PC-9 (cell line): ENCODE measurements around the gene ZNF592. TPM values are rescaled to one million over a fixed set of nuclear protein-coding genes. Genes with fewer than 3 reads are reported as not detected.

Experiments used
- BruUV-seq: library from RNA; stranded (reverse); fragments of 400-500 nt; replicated peaks from 2 replicates; lab custom pipeline; 2021; lab: Mats Ljungman, UMichigan
- CTCF ChIA-PET: fragments of 300-600 bp; sonication (Branson Sonifier 250); formaldehyde crosslinking; loops from one replicate; lab custom pipeline; 2022; ENCODE audit warnings: antibody characterized with exemption; lab: Charles Lee
- POLR2A ChIA-PET: fragments of 300-600 bp; sonication (Branson Sonifier 250); formaldehyde crosslinking; loops from one replicate; lab custom pipeline; 2022; ENCODE audit warnings: antibody characterized with exemption; ENCODE audit not compliant: unreplicated experiment; lab: Charles Lee
- DNase-seq, 2 experiments: peaks; one replicate each; pipeline versions ENCODE4 v3.0.0 to v3.0.0-alpha.2; 2015 to 2022; ENCODE audit warnings: mixed read lengths in 1 of 2
- H2AFZ ChIP-seq: fragments of 200-600 bp; sonication (generic); 2 replicates; pipeline ENCODE4 v1.8.1; 2017; ENCODE audit warnings: antibody characterized with exemption
- H3F3A ChIP-seq: fragments of 200-600 bp; sonication (generic); 2 replicates; pipeline ENCODE4 v1.8.1; 2017; ENCODE audit warnings: antibody characterized with exemption, mild to moderate bottlenecking, low read depth; ENCODE audit not compliant: insufficient read depth
- H3K27ac ChIP-seq: fragments of 200-600 bp; sonication (generic); 2 replicates; pipeline ENCODE4 v1.6.1; 2016; ENCODE audit warnings: mixed run types
- H3K27me3 ChIP-seq: fragments of 200-600 bp; sonication (generic); 2 replicates; pipeline ENCODE4 v1.6.1; 2016; ENCODE audit warnings: low read depth, mixed run types; ENCODE audit not compliant: insufficient read depth
- H3K36me3 ChIP-seq: fragments of 200-600 bp; sonication (generic); 2 replicates; pipeline ENCODE4 v1.6.1; 2016; ENCODE audit warnings: low read depth, mixed run types
- H3K4me1 ChIP-seq: fragments of 200-600 bp; sonication (generic); replicated peaks from 2 replicates; pipeline ENCODE4 v1.6.1; 2016; ENCODE audit warnings: mixed run types; ENCODE audit not compliant: insufficient read depth
- H3K4me2 ChIP-seq: fragments of 200-600 bp; sonication (generic); 2 replicates; pipeline ENCODE4 v1.6.1; 2017; ENCODE audit warnings: mixed run types
- H3K4me3 ChIP-seq: fragments of 200-600 bp; sonication (generic); 2 replicates; pipeline ENCODE4 v1.6.1; 2016; ENCODE audit warnings: mixed run types
- H3K79me2 ChIP-seq: fragments of 200-600 bp; sonication (generic); 2 replicates; pipeline ENCODE4 v1.6.1; 2017; ENCODE audit warnings: low read depth, mixed run types
- H3K9me2 ChIP-seq: fragments of 200-600 bp; sonication (generic); 2 replicates; pipeline ENCODE4 v1.8.1; 2017; ENCODE audit warnings: mild to moderate bottlenecking; ENCODE audit not compliant: insufficient read depth
- H3K9me3 ChIP-seq: fragments of 200-600 bp; sonication (generic); 2 replicates; pipeline ENCODE4 v1.8.1; 2016; ENCODE audit warnings: low read depth; ENCODE audit not compliant: insufficient read depth
- H4K20me1 ChIP-seq: fragments of 200-600 bp; sonication (generic); 2 replicates; pipeline ENCODE4 v1.8.1; 2017; ENCODE audit not compliant: insufficient read depth
- EZH2 ChIP-seq: fragments of 200-600 bp; sonication (generic); IDR thresholded peaks from 2 replicates; pipeline ENCODE4 v1.8.0; 2017; ENCODE audit warnings: antibody characterized with exemption, low read depth
- intact Hi-C: fragments of 100-400 bp; cut with micrococcal nuclease; formaldehyde crosslinking; loops from one replicate; pipeline ENCODE4 v1.10.0; 2022; ENCODE audit not compliant: unreplicated experiment
- total RNA-seq: library from RNA; stranded (reverse); gene quantifications from 2 replicates; pipeline ENCODE4 v1.2.3, GENCODE V29; 2021
- TF ChIP-seq, protein P1 (sequence below): fragments of 200-600 bp; sonication (generic); conservative IDR thresholded peaks from 2 replicates; pipeline ENCODE4 v1.6.1; 2017; ENCODE audit warnings: mixed run types, antibody characterized with exemption, mild to moderate bottlenecking, moderate library complexity

Gene ZNF592
- total RNA-seq, 1 experiment from 2014 or later, result 27.5 TPM

DNA sequence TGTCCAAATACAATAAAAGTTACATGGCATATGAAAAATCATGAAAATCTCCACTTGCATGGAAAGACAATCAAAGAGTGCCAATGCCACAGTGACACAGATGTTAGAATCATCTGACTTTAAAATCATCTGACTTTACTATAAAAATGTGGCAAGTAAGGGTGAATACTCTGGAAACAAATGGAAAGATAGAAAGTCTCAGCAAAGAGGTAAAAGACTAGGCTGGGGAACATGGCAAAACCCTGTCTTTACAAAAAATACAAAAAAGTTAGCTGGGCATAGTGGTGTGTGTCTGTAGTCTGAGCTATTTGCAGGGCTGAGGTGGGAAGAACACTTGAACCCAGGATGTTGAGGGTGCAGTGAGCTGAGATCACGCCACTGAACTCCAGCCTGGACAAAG is 97.9 kb downstream of the ZNF592 start:
- Histone ChIP-seq H3F3A (peaks cover 8% of the 10 kb centered on the region; the same call in 1 of the 2 replicates), H3K36me3 (no peaks in the 10 kb centered on the region), H3K4me3 (no peak overlapping the region), H3K27ac (no peak overlapping the region), H3K4me2 (no peak overlapping the region), H3K4me1 (peaks cover 20% of the 10 kb centered on the region), H3K9me2 (no peaks in the 10 kb centered on the region), H4K20me1 (no peaks in the 10 kb centered on the region), H3K79me2 (no peaks in the 10 kb centered on the region), H3K9me3 (peaks cover 19% of the 10 kb centered on the region; the same call in 1 of the 2 replicates), H2AFZ (no peak overlapping the region), H3K27me3 (no peaks in the 10 kb centered on the region)
- intact Hi-C loops, result no loop called here
- DNase-seq, result no peak
- TF ChIP-seq, protein P1, sequence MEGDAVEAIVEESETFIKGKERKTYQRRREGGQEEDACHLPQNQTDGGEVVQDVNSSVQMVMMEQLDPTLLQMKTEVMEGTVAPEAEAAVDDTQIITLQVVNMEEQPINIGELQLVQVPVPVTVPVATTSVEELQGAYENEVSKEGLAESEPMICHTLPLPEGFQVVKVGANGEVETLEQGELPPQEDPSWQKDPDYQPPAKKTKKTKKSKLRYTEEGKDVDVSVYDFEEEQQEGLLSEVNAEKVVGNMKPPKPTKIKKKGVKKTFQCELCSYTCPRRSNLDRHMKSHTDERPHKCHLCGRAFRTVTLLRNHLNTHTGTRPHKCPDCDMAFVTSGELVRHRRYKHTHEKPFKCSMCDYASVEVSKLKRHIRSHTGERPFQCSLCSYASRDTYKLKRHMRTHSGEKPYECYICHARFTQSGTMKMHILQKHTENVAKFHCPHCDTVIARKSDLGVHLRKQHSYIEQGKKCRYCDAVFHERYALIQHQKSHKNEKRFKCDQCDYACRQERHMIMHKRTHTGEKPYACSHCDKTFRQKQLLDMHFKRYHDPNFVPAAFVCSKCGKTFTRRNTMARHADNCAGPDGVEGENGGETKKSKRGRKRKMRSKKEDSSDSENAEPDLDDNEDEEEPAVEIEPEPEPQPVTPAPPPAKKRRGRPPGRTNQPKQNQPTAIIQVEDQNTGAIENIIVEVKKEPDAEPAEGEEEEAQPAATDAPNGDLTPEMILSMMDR, result no peak
- no peak for TF ChIP-seq EZH2
- ChIA-PET CTCF (interaction anchor here (0.6 kb wide), 1 partner anchor 188 kb away, joined by 3 read pairs; the partner anchor contains the start of gene NMB), POLR2A (no interaction called here)
- BruUV-seq, result no TSS peak

GRCh38 chr15:84847382-84847781 is 99.0 kb downstream of the ZNF592 start:
- Histone ChIP-seq H4K20me1 (no peaks in the 10 kb centered on the region), H3K36me3 (no peaks in the 10 kb centered on the region), H2AFZ (no peak overlapping the region), H3K9me3 (peaks cover 19% of the 10 kb centered on the region; the same call in 1 of the 2 replicates), H3K79me2 (no peaks in the 10 kb centered on the region), H3K27ac (no peak overlapping the region), H3F3A (0 out of 2 replicates have a peak, but pooled peaks cover 6% of the 10 kb centered on the region), H3K4me1 (peaks cover 8% of the 10 kb centered on the region), H3K9me2 (no peaks in the 10 kb centered on the region), H3K4me2 (no peak overlapping the region), H3K27me3 (no peaks in the 10 kb centered on the region), H3K4me3 (no peak overlapping the region)
- ChIA-PET CTCF (interaction anchor here (0.6 kb wide), 1 partner anchor 276 kb away, joined by 6 read pairs; no protein-coding TSS in a partner anchor), POLR2A (no interaction called here)
- intact Hi-C loops, result no loop called here
- DNase-seq, result no peak
- no peak for TF ChIP-seq EZH2
- TF ChIP-seq, protein P1, result no peak
- no TSS peak for BruUV-seq

- TF ChIP-seq EZH2, result no peak
- TF ChIP-seq, protein P1, result no peak
- 0 out of 2 replicates have a peak, but pooled peaks cover 6% of the 10 kb centered on the region for H3F3A ChIP-seq
- no peak overlapping the region for H2AFZ ChIP-seq
- intact Hi-C loops, result no loop called here
- H3K27me3 ChIP-seq, result no peaks in the 10 kb centered on the region
- H3K9me3 ChIP-seq, result peaks cover 5% of the 10 kb centered on the region; the same call in 1 of the 2 replicates
- CTCF ChIA-PET, result no interaction called here
- no TSS peak for BruUV-seq
- no peak overlapping the region for H3K27ac ChIP-seq
- H3K79me2 ChIP-seq, result no peaks in the 10 kb centered on the region
- H3K4me2 ChIP-seq, result no peak overlapping the region
- no peak overlapping the region for H3K4me3 ChIP-seq
- POLR2A ChIA-PET, result interaction anchor here (0.7 kb wide), 1 partner anchor 503 kb away, joined by 7 read pairs; no protein-coding TSS in a partner anchor
- no peak for DNase-seq
- no peaks in the 10 kb centered on the region for H3K36me3 ChIP-seq
- no peaks in the 10 kb centered on the region for H4K20me1 ChIP-seq
- no peaks in the 10 kb centered on the region for H3K9me2 ChIP-seq
- peaks cover 3% of the 10 kb centered on the region for H3K4me1 ChIP-seq
Measured at GRCh38 chr15:84852212-84852611, 103.8 kb downstream of the ZNF592 start.
